HG03442 (cell line): ENCODE results near the gene FOXO4.

ENCODE experiments used
- ATAC-seq: cut with Tn5 transposase; IDR thresholded peaks from one replicate; pipeline ENCODE4 v1.9.1; 2021; ENCODE audit warnings: mild to moderate bottlenecking, moderate library complexity; ENCODE audit not compliant: unreplicated experiment

Gene FOXO4

GRCh38 chrX:71131510-71131909 is 35.9 kb downstream of the FOXO4 start:
- no peak for ATAC-seq

DNA sequence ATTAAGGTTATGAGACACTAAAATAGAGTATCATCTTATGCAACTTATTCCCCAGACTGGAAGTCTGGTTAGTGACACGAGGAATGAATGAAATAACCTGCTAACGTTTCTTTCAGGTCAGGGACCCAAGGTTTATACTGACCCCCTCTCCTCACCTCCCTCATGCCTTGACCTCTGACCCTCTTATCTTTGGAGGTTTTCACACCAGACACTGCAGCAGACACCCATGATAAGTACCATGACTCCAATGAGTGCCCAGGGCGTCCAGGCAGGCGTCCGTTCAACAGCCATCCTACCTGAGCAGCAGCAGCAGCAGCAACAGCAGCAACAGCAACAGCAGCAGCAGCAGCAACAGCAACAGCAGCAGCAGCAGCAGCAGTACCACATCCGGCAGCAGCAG is 44.8 kb downstream of the FOXO4 start:
- ATAC-seq, result no peak

DNA sequence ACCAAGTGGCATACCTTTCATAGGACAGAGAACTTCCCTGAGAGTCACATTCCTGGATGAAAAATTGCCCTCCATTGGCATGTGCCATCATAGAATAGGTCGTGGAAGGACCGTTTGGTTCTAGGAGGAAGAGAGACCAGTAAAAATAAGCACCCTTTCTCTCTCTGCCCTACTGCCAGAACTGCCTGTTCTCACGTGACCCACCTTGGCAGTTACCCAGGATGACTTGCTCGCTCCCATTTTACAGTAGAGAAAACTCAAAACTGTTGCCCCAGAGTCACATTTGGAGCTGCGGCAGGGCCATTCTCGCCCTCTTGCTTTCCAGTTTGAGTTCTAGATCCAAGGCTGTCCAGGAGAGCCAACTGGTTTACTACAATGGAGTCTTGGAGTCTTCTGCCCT is 47.9 kb downstream of the FOXO4 start:
- ATAC-seq, result no peak

- no peak for ATAC-seq
These were observed 49.0 kb downstream of the FOXO4 start, which contains the start of gene NLGN3 for GRCh38 chrX:71144651-71145050. TSS of gene NLGN3 (plus strand) at chrX:71144841. CDS start at chrX:71147750, 2,909 bp downstream.

- ATAC-seq, result no peak
These were observed 52.0 kb downstream of the FOXO4 start for GRCh38 chrX:71147496-71148277.

- no peak for ATAC-seq
These were observed 52.6 kb downstream of the FOXO4 start for GRCh38 chrX:71148278-71148663.

- no peak for ATAC-seq
These were observed 55.7 kb downstream of the FOXO4 start for GRCh38 chrX:71151366-71151765.
